ENCODE measurements around the gene SOWAHA.
"Not testable (repeated sequence)": the region's sequence is repeated elsewhere in the genome, so short reads cannot be mapped to it uniquely, and the experiment has no call there.

SOWAHA gene

GRCh38 chr5:132797651-132798050, 15.5 kb upstream of the SOWAHA start:
- no peaks in the 10 kb centered on the region for H3K4me1 ChIP-seq (ENCODE audit: control insufficient read depth, low read depth, low read length)
- H3K4me3 ChIP-seq (ENCODE audit: low read length) = no peak overlapping the region
- no peak overlapping the region for H3K27ac ChIP-seq (ENCODE audit: low read length)
- no peaks in the 10 kb centered on the region for H3K36me3 ChIP-seq (ENCODE audit: control insufficient read depth, low read depth, low read length)
- no peaks in the 10 kb centered on the region for H3K27me3 ChIP-seq (ENCODE audit: control insufficient read depth, insufficient read depth, low read length)
- no peak overlapping the region for H3K9ac ChIP-seq (ENCODE audit: low read length)
- H3K9me3 ChIP-seq (ENCODE audit: control insufficient read depth, low read depth, low read length) = no peaks in the 10 kb centered on the region

- H3K27me3 ChIP-seq (ENCODE audit: control insufficient read depth, insufficient read depth, low read length) = no peaks in the 10 kb centered on the region
- no peaks in the 10 kb centered on the region for H3K9me3 ChIP-seq (ENCODE audit: control insufficient read depth, low read depth, low read length)
- no peak overlapping the region for H3K9ac ChIP-seq (ENCODE audit: low read length)
- no peak overlapping the region for H3K27ac ChIP-seq (ENCODE audit: low read length)
- H3K36me3 ChIP-seq (ENCODE audit: control insufficient read depth, low read depth, low read length) = no peaks in the 10 kb centered on the region
- no peak overlapping the region for H3K4me3 ChIP-seq (ENCODE audit: low read length)
- H3K4me1 ChIP-seq (ENCODE audit: control insufficient read depth, low read depth, low read length) = no peaks in the 10 kb centered on the region
Measured at GRCh38 chr5:132799392-132799791, 13.7 kb upstream of the SOWAHA start.

GRCh38 chr5:132800545-132800944, 12.6 kb upstream of the SOWAHA start:
- H3K9me3 ChIP-seq (ENCODE audit: control insufficient read depth, low read depth, low read length) = no peaks in the 10 kb centered on the region
- H3K4me1 ChIP-seq (ENCODE audit: control insufficient read depth, low read depth, low read length) = no peaks in the 10 kb centered on the region
- H3K27ac ChIP-seq (ENCODE audit: low read length) = no peak overlapping the region
- H3K4me3 ChIP-seq (ENCODE audit: low read length) = no peak overlapping the region
- no peak overlapping the region for H3K9ac ChIP-seq (ENCODE audit: low read length)
- H3K27me3 ChIP-seq (ENCODE audit: control insufficient read depth, insufficient read depth, low read length) = no peaks in the 10 kb centered on the region
- H3K36me3 ChIP-seq (ENCODE audit: control insufficient read depth, low read depth, low read length) = no peaks in the 10 kb centered on the region

GRCh38 chr5:132802044-132802684, 10.9 kb upstream of the SOWAHA start:
- H3K4me3 ChIP-seq (ENCODE audit: low read length) = no peak overlapping the region
- H3K27ac ChIP-seq (ENCODE audit: low read length) = no peak overlapping the region
- H3K36me3 ChIP-seq (ENCODE audit: control insufficient read depth, low read depth, low read length) = no peaks in the 10 kb centered on the region
- peaks cover 3% of the 10 kb centered on the region for H3K4me1 ChIP-seq (ENCODE audit: control insufficient read depth, low read depth, low read length)
- H3K9ac ChIP-seq (ENCODE audit: low read length) = no peak overlapping the region
- no peaks in the 10 kb centered on the region for H3K27me3 ChIP-seq (ENCODE audit: control insufficient read depth, insufficient read depth, low read length)
- no peaks in the 10 kb centered on the region for H3K9me3 ChIP-seq (ENCODE audit: control insufficient read depth, low read depth, low read length)

- H3K27me3 ChIP-seq (ENCODE audit: control insufficient read depth, insufficient read depth, low read length); H3K27ac ChIP-seq (ENCODE audit: low read length); H3K9me3 ChIP-seq (ENCODE audit: control insufficient read depth, low read depth, low read length); H3K9ac ChIP-seq (ENCODE audit: low read length); H3K4me3 ChIP-seq (ENCODE audit: low read length); H3K4me1 ChIP-seq (ENCODE audit: control insufficient read depth, low read depth, low read length); H3K36me3 ChIP-seq (ENCODE audit: control insufficient read depth, low read depth, low read length): not testable (repeated sequence)
Measured at GRCh38 chr5:132802685-132803066, 10.4 kb upstream of the SOWAHA start.

- H3K4me1 ChIP-seq (ENCODE audit: control insufficient read depth, low read depth, low read length); H3K27me3 ChIP-seq (ENCODE audit: control insufficient read depth, insufficient read depth, low read length); H3K9ac ChIP-seq (ENCODE audit: low read length); H3K9me3 ChIP-seq (ENCODE audit: control insufficient read depth, low read depth, low read length); H3K36me3 ChIP-seq (ENCODE audit: control insufficient read depth, low read depth, low read length); H3K4me3 ChIP-seq (ENCODE audit: low read length); H3K27ac ChIP-seq (ENCODE audit: low read length): not testable (repeated sequence)
Measured at GRCh38 chr5:132804219-132804618, 8.9 kb upstream of the SOWAHA start.

GRCh38 chr5:132805872-132806271, 7.2 kb upstream of the SOWAHA start:
- H3K4me1 ChIP-seq (ENCODE audit: control insufficient read depth, low read depth, low read length); H3K27ac ChIP-seq (ENCODE audit: low read length); H3K4me3 ChIP-seq (ENCODE audit: low read length); H3K36me3 ChIP-seq (ENCODE audit: control insufficient read depth, low read depth, low read length); H3K9me3 ChIP-seq (ENCODE audit: control insufficient read depth, low read depth, low read length); H3K9ac ChIP-seq (ENCODE audit: low read length): not testable (repeated sequence)
- peaks cover 11% of the 10 kb centered on the region for H3K27me3 ChIP-seq (ENCODE audit: control insufficient read depth, insufficient read depth, low read length)

GRCh38 chr5:132806804-132807162, 6.3 kb upstream of the SOWAHA start:
- not testable (repeated sequence) for H3K9me3 ChIP-seq (ENCODE audit: control insufficient read depth, low read depth, low read length); H3K36me3 ChIP-seq (ENCODE audit: control insufficient read depth, low read depth, low read length); H3K4me3 ChIP-seq (ENCODE audit: low read length); H3K4me1 ChIP-seq (ENCODE audit: control insufficient read depth, low read depth, low read length); H3K27ac ChIP-seq (ENCODE audit: low read length); H3K9ac ChIP-seq (ENCODE audit: low read length)
- peaks cover 20% of the 10 kb centered on the region for H3K27me3 ChIP-seq (ENCODE audit: control insufficient read depth, insufficient read depth, low read length)

- no peaks in the 10 kb centered on the region for H3K9me3 ChIP-seq (ENCODE audit: control insufficient read depth, low read depth, low read length)
- no peak overlapping the region for H3K4me3 ChIP-seq (ENCODE audit: low read length)
- no peaks in the 10 kb centered on the region for H3K36me3 ChIP-seq (ENCODE audit: control insufficient read depth, low read depth, low read length)
- H3K9ac ChIP-seq (ENCODE audit: low read length) = no peak overlapping the region
- no peak overlapping the region for H3K27ac ChIP-seq (ENCODE audit: low read length)
- peaks cover 25% of the 10 kb centered on the region for H3K27me3 ChIP-seq (ENCODE audit: control insufficient read depth, insufficient read depth, low read length)
- peaks cover 4% of the 10 kb centered on the region for H3K4me1 ChIP-seq (ENCODE audit: control insufficient read depth, low read depth, low read length)
Measured at GRCh38 chr5:132807163-132807838, 5.8 kb upstream of the SOWAHA start.

GRCh38 chr5:132808448-132808847, 4.7 kb upstream of the SOWAHA start:
- H3K4me1 ChIP-seq (ENCODE audit: control insufficient read depth, low read depth, low read length) = peaks cover 10% of the 10 kb centered on the region
- H3K27me3 ChIP-seq (ENCODE audit: control insufficient read depth, insufficient read depth, low read length) = peaks cover 37% of the 10 kb centered on the region
- no peak overlapping the region for H3K27ac ChIP-seq (ENCODE audit: low read length)
- H3K36me3 ChIP-seq (ENCODE audit: control insufficient read depth, low read depth, low read length) = no peaks in the 10 kb centered on the region
- H3K4me3 ChIP-seq (ENCODE audit: low read length) = no peak overlapping the region
- H3K9ac ChIP-seq (ENCODE audit: low read length) = no peak overlapping the region
- no peaks in the 10 kb centered on the region for H3K9me3 ChIP-seq (ENCODE audit: control insufficient read depth, low read depth, low read length)

GRCh38 chr5:132808866-132809265, 4.2 kb upstream of the SOWAHA start:
- H3K4me1 ChIP-seq (ENCODE audit: control insufficient read depth, low read depth, low read length) = peaks cover 10% of the 10 kb centered on the region
- H3K9ac ChIP-seq (ENCODE audit: low read length) = no peak overlapping the region
- no peak overlapping the region for H3K4me3 ChIP-seq (ENCODE audit: low read length)
- peaks cover 41% of the 10 kb centered on the region for H3K27me3 ChIP-seq (ENCODE audit: control insufficient read depth, insufficient read depth, low read length)
- H3K36me3 ChIP-seq (ENCODE audit: control insufficient read depth, low read depth, low read length) = no peaks in the 10 kb centered on the region
- no peaks in the 10 kb centered on the region for H3K9me3 ChIP-seq (ENCODE audit: control insufficient read depth, low read depth, low read length)
- no peak overlapping the region for H3K27ac ChIP-seq (ENCODE audit: low read length)

- Histone ChIP-seq H3K4me3 (ENCODE audit: low read length) (no peak overlapping the region), H3K36me3 (ENCODE audit: control insufficient read depth, low read depth, low read length) (no peaks in the 10 kb centered on the region), H3K4me1 (ENCODE audit: control insufficient read depth, low read depth, low read length) (peaks cover 10% of the 10 kb centered on the region), H3K27ac (ENCODE audit: low read length) (no peak overlapping the region), H3K9me3 (ENCODE audit: control insufficient read depth, low read depth, low read length) (no peaks in the 10 kb centered on the region), H3K9ac (ENCODE audit: low read length) (no peak overlapping the region), H3K27me3 (ENCODE audit: control insufficient read depth, insufficient read depth, low read length) (peaks cover 58% of the 10 kb centered on the region)
Measured at GRCh38 chr5:132810605-132811004, 2.5 kb upstream of the SOWAHA start.
